SH-SY5Y (cell line): ENCODE results near the gene RTN4.

Experiments
- GATA2 ChIP-seq: IDR thresholded peaks from 2 replicates; pipeline ENCODE4 v1.6.1; 2011; ENCODE audit warnings: mild to moderate bottlenecking, low read depth, low read length
- GATA3 ChIP-seq: IDR thresholded peaks from 2 replicates; pipeline ENCODE4 v1.6.1; 2011; ENCODE audit warnings: low read depth, mild to moderate bottlenecking, low read length, moderate library complexity

DNA sequence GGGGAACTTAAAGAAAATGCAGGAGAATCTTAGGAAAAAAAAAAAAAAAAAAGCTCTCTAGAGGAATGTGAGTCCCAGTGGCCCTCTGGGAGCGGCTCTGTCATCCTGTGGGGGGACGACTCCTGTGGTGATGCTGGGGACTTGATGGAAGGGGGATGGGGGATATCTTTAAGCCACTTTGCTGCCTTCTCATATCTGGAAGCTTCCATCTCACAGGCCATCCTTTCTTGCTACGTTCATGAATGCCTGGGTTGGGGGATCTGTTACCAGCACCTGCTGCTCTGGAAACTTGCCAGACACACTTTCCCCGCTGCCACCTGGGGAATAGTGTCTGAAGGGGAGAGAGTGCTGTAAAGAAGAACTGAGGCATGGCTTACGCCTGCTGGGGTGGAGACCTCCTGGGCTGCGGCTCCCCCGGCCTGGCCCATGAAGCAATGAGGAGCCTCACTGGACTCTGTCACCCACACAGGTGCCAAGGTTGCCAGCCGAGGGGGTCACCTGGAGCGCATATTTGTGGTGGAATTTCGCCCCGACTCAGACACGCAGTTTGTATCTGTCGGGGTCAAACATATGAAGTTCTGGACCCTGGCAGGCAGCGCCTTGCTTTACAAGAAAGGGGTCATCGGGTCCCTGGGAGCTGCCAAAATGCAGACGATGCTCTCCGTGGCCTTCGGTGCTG lies 92.8 kb downstream of the RTN4 start:
- TF ChIP-seq GATA3 (no peak), GATA2 (no peak)
